Stimulated activated CD4-positive, alpha-beta T cell treated with anti-CD3 and anti-CD28 coated beads, Interleukin-1b, Interleukin-23, amount 100 ng/mL, for 48 hours (primary cell): Measurements from ENCODE around the gene ADAMTSL1.
"Not testable (repeated sequence)": the region's sequence is repeated elsewhere in the genome, so short reads cannot be mapped to it uniquely, and the experiment has no call there.

Source experiments
- DNase-seq: peaks from one replicate; pipeline ENCODE4 v3.0.0-alpha.2; 2020

Gene ADAMTSL1

GRCh38 chr9:18829066-18829465 is 355.1 kb downstream of the ADAMTSL1 start:
- DNase-seq, result no peak

GRCh38 chr9:18829873-18830272 is 355.9 kb downstream of the ADAMTSL1 start:
- no peak for DNase-seq

GRCh38 chr9:18834740-18835361 is 360.9 kb downstream of the ADAMTSL1 start:
- DNase-seq, result no peak

GRCh38 chr9:18837402-18837801 is 363.4 kb downstream of the ADAMTSL1 start:
- no peak for DNase-seq

GRCh38 chr9:18847576-18848275 is 373.8 kb downstream of the ADAMTSL1 start:
- DNase-seq, result no peak

- no peak for DNase-seq
These were observed 374.7 kb downstream of the ADAMTSL1 start for GRCh38 chr9:18848657-18849056.

- no peak for DNase-seq
These were observed 375.3 kb downstream of the ADAMTSL1 start for GRCh38 chr9:18849270-18849669.

GRCh38 chr9:18849890-18850677 is 376.1 kb downstream of the ADAMTSL1 start:
- no peak for DNase-seq

GRCh38 chr9:18851069-18851795 is 377.3 kb downstream of the ADAMTSL1 start:
- no peak for DNase-seq

GRCh38 chr9:18855656-18856055 is 381.7 kb downstream of the ADAMTSL1 start:
- DNase-seq, result no peak

- DNase-seq, result no peak
These were observed 383.4 kb downstream of the ADAMTSL1 start for GRCh38 chr9:18857334-18857733.

GRCh38 chr9:18857769-18858168 is 383.8 kb downstream of the ADAMTSL1 start:
- DNase-seq, result no peak

GRCh38 chr9:18861609-18862544 is 387.9 kb downstream of the ADAMTSL1 start:
- DNase-seq, result no peak

- DNase-seq, result no peak
These were observed 389.8 kb downstream of the ADAMTSL1 start for GRCh38 chr9:18863791-18864190.

GRCh38 chr9:18864516-18864915 is 390.6 kb downstream of the ADAMTSL1 start:
- DNase-seq, result no peak

GRCh38 chr9:18865542-18865941 is 391.6 kb downstream of the ADAMTSL1 start:
- no peak for DNase-seq

GRCh38 chr9:18866121-18866831 is 392.3 kb downstream of the ADAMTSL1 start:
- no peak for DNase-seq

GRCh38 chr9:18869725-18870124 is 395.8 kb downstream of the ADAMTSL1 start:
- no peak for DNase-seq

- no peak for DNase-seq
These were observed 400.1 kb downstream of the ADAMTSL1 start for GRCh38 chr9:18874069-18874468.

GRCh38 chr9:18874990-18875389 is 401.0 kb downstream of the ADAMTSL1 start:
- not testable (repeated sequence) for DNase-seq

GRCh38 chr9:18877984-18878383 is 404.0 kb downstream of the ADAMTSL1 start:
- DNase-seq, result no peak
